ENCODE results near the gene GIT1.

The GIT1 gene

GRCh38 chr17:29587591-29587990 is 1.9 kb downstream of the GIT1 start:
- peak overlapping the region; percentile 84 for H3K4me3 ChIP-seq (ENCODE audit: low read depth, low read length)
- TF ChIP-seq CTCF (IDR thresholded peaks at IDR 0.05; ENCODE audit: low read depth, low read length): no peak

GRCh38 chr17:29586676-29587469 is 2.6 kb downstream of the GIT1 start:
- no peak overlapping the region for H3K4me3 ChIP-seq (ENCODE audit: low read depth, low read length)
- TF ChIP-seq CTCF (IDR thresholded peaks at IDR 0.05; ENCODE audit: low read depth, low read length): no peak

GRCh38 chr17:29585080-29585751 is 4.2 kb downstream of the GIT1 start:
- no peak overlapping the region for H3K4me3 ChIP-seq (ENCODE audit: low read depth, low read length)
- TF ChIP-seq CTCF (IDR thresholded peaks at IDR 0.05; ENCODE audit: low read depth, low read length): no peak

GRCh38 chr17:29584452-29585079 is 4.9 kb downstream of the GIT1 start:
- TF ChIP-seq CTCF (IDR thresholded peaks at IDR 0.05; ENCODE audit: low read depth, low read length): no peak
- no peak overlapping the region for H3K4me3 ChIP-seq (ENCODE audit: low read depth, low read length)

- H3K4me3 ChIP-seq (ENCODE audit: low read depth, low read length): no peak overlapping the region
- no peak for TF ChIP-seq CTCF (IDR thresholded peaks at IDR 0.05; ENCODE audit: low read depth, low read length)
Measured at GRCh38 chr17:29583324-29584248, 5.9 kb downstream of the GIT1 start.

GRCh38 chr17:29582772-29583171 is 6.7 kb downstream of the GIT1 start:
- no peak overlapping the region for H3K4me3 ChIP-seq (ENCODE audit: low read depth, low read length)
- no peak for TF ChIP-seq CTCF (IDR thresholded peaks at IDR 0.05; ENCODE audit: low read depth, low read length)

All from WI38 (cell line).